Measurements from ENCODE around the gene POLR2H.

DNA sequence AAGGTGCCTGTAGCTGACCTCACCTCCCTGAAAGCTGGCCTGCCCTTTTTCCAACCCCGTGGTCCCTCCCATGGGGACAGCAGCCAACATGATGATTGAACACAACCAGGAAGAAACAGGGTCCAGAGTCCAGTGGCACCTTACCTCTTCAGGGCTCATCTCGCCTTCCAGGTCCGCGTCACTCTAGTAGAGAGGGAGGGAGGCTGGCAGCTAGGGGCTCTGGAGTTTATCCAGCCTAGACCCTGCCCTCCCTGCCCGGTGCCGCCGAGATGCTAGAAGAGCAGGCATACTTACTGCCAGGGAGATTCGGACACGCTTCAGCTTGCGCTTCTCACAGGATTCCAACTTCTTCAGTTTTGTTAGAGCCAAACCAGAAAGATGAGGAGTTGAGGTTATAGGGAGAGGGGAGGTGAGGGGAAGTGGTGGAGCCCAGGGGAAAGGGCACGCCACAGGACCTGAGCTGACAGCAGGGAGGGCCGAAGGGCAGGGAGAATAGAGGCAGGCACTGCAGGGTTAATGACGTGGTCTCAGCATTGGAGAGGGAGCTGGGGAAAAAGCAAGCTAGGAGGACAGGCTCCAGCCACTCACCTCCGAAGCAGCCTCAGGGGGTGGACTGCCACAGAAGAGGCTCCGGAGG lies 9.2 kb upstream of the POLR2H start:
- TF ChIP-seq, protein P1, sequence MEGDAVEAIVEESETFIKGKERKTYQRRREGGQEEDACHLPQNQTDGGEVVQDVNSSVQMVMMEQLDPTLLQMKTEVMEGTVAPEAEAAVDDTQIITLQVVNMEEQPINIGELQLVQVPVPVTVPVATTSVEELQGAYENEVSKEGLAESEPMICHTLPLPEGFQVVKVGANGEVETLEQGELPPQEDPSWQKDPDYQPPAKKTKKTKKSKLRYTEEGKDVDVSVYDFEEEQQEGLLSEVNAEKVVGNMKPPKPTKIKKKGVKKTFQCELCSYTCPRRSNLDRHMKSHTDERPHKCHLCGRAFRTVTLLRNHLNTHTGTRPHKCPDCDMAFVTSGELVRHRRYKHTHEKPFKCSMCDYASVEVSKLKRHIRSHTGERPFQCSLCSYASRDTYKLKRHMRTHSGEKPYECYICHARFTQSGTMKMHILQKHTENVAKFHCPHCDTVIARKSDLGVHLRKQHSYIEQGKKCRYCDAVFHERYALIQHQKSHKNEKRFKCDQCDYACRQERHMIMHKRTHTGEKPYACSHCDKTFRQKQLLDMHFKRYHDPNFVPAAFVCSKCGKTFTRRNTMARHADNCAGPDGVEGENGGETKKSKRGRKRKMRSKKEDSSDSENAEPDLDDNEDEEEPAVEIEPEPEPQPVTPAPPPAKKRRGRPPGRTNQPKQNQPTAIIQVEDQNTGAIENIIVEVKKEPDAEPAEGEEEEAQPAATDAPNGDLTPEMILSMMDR (optimal IDR thresholded peaks at IDR 0.05 in 1 of 3, IDR thresholded peaks at IDR 0.05 in 1 of 3, conservative IDR thresholded peaks at IDR 0.05 in 1 of 3; ENCODE audit: extremely low read depth in 1 of 3, insufficient read depth in 2 of 3, low read length in 3 of 3), result no peak
- TF ChIP-seq EZH2 (IDR thresholded peaks at IDR 0.05; ENCODE audit: low read length), result no peak
